SK-N-MC (cell line): ENCODE measurements around the gene JPT2.

ENCODE experiments used
- DNase-seq: peaks from one replicate; pipeline ENCODE4 v3.0.0-alpha.2; 2011; ENCODE audit warnings: low read depth, low spot score
- H3K27ac ChIP-seq: fragments of 200-600 bp; sonication (generic); 2 replicates; pipeline ENCODE4 v1.5.1; 2016; ENCODE audit warnings: mixed run types
- H3K36me3 ChIP-seq: fragments of 200-600 bp; sonication (generic); 2 replicates; pipeline ENCODE4 v1.6.1; 2017; ENCODE audit warnings: antibody characterized with exemption, low read length, mixed read lengths; ENCODE audit not compliant: insufficient read depth
- H3K4me3 ChIP-seq: fragments of 200-600 bp; sonication (generic); 2 replicates; pipeline ENCODE4 v1.5.1; 2016
- H3K9ac ChIP-seq: fragments of 200-600 bp; sonication (generic); 2 replicates; pipeline ENCODE4 v1.8.0; 2017; ENCODE audit warnings: mixed run types, mixed read lengths; ENCODE audit not compliant: insufficient read length
- H3K9me3 ChIP-seq: fragments of 200-600 bp; sonication (generic); 2 replicates; pipeline ENCODE4 v1.6.1; 2017; ENCODE audit warnings: low read depth, mild to moderate bottlenecking, antibody characterized with exemption, low read length, moderate library complexity, mixed read lengths
- EZH2 ChIP-seq: fragments of 200-600 bp; sonication (generic); IDR thresholded peaks from one replicate; pipeline ENCODE4 v1.6.1; 2017; ENCODE audit warnings: antibody characterized with exemption
- FOXP2 ChIP-seq: optimal IDR thresholded peaks from 2 replicates; pipeline ENCODE3; 2011; ENCODE audit warnings: mild to moderate bottlenecking, moderate library complexity; ENCODE audit not compliant: insufficient read depth; ENCODE audit errors: extremely low read length, control extremely low read depth
- POLR2AphosphoS5 ChIP-seq: IDR thresholded peaks from 2 replicates; pipeline ENCODE4 v1.6.1; 2012; ENCODE audit warnings: mild to moderate bottlenecking, low read depth, low read length, borderline replicate concordance

JPT2 gene

DNA sequence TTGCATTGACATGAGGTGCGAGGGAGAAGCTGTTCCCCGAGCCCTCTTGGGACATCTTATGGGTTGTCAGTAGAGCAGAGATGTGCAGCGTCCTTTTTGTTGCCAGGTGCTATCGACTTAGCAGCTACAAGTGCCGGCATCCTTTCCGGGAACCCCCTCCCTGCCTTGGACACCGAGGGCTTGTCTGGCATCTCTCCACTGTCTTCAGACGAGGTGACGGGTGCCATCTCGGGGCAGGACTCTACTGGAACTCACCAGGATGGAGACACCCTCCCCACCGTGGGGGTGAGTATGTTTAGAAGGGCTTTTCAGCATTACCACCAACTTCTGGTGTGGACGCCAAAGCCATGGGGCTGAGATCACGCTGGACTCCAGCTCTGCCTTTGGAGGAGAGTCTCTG, 11.8 kb upstream of the JPT2 start:
- TF ChIP-seq POLR2AphosphoS5 (no peak), EZH2 (no peak), FOXP2 (no peak)
- Histone ChIP-seq H3K36me3 (peaks cover 83% of the 10 kb centered on the region; the same call in 1 of the 2 replicates), H3K9ac (no peak overlapping the region), H3K9me3 (no peaks in the 10 kb centered on the region), H3K27ac (no peak overlapping the region), H3K4me3 (no peak overlapping the region)
- DNase-seq: no peak

DNA sequence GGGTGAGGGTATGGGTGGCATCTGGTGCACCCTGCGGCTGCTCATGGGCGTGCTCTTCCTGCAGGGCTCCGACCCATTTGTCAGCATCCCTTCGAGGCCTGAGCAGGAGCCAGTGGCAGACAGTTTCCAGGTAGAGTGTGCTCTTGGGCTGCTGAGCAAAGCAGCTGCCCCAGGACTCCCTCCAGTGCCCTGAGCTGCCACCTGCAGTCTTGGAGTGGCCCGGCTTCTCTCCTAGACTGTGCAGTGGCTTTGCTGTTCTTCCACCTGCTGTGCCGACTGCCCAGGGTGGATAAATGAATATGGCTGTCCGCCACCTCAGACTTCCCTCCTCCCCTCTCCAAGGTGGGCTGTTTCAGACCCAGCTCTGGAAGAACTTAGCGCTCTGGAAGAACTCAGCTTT, 10.8 kb upstream of the JPT2 start:
- Histone ChIP-seq H3K9ac (no peak overlapping the region), H3K9me3 (no peaks in the 10 kb centered on the region), H3K4me3 (no peak overlapping the region), H3K36me3 (peaks cover 84% of the 10 kb centered on the region; the same call in 1 of the 2 replicates), H3K27ac (no peak overlapping the region)
- no peak for TF ChIP-seq POLR2AphosphoS5
- no peak for TF ChIP-seq EZH2
- no peak for TF ChIP-seq FOXP2
- DNase-seq: no peak

DNA sequence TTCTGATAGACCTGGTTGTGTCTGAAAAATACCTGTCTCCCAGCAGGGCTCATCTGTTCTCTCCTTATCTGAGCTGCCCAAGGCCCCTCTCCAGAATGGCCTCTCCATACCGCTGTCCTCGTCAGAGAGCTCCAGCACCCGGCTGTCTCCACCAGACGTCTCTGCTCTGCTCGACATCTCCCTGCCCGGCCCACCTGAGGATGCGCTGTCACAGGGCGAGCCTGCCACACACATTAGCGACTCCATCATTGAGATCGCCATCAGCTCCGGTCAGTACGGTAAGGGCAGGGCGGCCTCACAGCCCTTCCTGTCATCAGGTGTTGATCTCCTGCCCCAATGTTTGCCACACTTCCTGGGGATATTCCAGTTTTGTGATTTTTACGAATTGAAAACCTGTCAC, 10.2 kb upstream of the JPT2 start:
- Histone ChIP-seq H3K9me3 (no peaks in the 10 kb centered on the region), H3K27ac (no peak overlapping the region), H3K36me3 (peaks cover 82% of the 10 kb centered on the region; the same call in 1 of the 2 replicates), H3K4me3 (no peak overlapping the region), H3K9ac (no peak overlapping the region)
- no peak for TF ChIP-seq FOXP2
- no peak for TF ChIP-seq EZH2
- TF ChIP-seq POLR2AphosphoS5: no peak
- no peak for DNase-seq

DNA sequence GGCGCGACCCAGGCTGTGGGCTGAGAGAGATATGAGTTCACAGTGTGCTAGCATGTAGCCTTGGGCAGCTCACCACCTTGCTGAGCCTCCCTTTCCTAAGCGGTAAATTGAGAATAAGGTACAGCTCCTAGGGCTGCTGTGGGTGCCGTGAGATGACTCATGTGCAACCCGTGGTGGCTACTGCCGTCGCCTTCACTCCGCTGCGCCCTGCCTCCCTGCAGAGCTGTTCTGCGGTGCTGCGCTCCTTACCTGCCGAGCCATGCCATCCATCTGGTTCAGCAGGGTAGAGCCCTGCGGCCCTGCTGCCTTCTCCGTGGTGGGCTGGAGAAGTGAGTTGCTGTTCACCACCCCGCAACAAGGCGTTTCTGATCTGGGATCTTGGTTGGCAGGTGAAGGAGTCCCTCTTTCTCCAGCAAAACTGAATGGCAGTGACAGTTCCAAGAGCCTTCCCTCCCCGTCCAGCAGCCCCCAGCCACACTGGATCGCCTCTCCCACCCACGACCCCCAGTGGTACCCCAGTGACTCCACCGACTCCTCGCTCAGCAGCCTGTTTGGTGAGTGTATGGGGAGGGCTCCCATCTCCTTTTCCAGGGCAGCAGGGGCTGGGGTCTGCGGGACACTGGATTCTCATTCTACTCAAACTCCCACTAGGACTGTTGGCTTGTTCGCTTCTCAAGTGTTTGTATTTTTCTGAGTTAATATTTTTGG, 9.3 kb upstream of the JPT2 start:
- TF ChIP-seq EZH2 (no peak), FOXP2 (no peak), POLR2AphosphoS5 (no peak)
- H3K4me3 ChIP-seq: no peak overlapping the region
- no peak overlapping the region for H3K9ac ChIP-seq
- DNase-seq: no peak
- no peak overlapping the region for H3K27ac ChIP-seq
- peaks cover 77% of the 10 kb centered on the region; the same call in 1 of the 2 replicates for H3K36me3 ChIP-seq
- H3K9me3 ChIP-seq: no peaks in the 10 kb centered on the region

GRCh38 chr16:1669698-1670097, 8.4 kb upstream of the JPT2 start:
- no peaks in the 10 kb centered on the region for H3K9me3 ChIP-seq
- no peak overlapping the region for H3K4me3 ChIP-seq
- H3K27ac ChIP-seq: no peak overlapping the region
- peaks cover 81% of the 10 kb centered on the region; the same call in 1 of the 2 replicates for H3K36me3 ChIP-seq
- DNase-seq: no peak
- H3K9ac ChIP-seq: no peak overlapping the region
- no peak for TF ChIP-seq EZH2
- no peak for TF ChIP-seq FOXP2
- TF ChIP-seq POLR2AphosphoS5: no peak

DNA sequence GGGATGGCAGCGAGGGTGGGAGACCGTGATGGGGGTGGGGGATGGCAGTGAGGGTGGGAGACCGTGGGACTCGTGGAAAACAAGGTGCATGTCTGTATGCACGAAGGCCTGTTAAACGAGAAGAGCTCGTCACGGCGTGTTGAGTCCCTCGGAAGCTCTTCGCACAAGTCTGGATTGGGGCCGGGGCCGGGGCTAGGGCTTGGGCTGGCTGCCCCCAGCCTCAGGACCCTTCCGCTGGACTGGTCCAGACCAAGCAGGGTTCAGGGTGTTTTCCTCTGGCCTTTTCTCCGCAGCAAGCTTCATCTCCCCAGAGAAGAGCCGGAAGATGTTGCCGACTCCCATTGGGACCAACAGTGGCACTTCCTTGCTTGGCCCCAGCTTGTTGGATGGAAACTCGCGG, 7.7 kb upstream of the JPT2 start:
- Histone ChIP-seq H3K36me3 (peaks cover 80% of the 10 kb centered on the region; the same call in 1 of the 2 replicates), H3K4me3 (no peak overlapping the region), H3K9ac (no peak overlapping the region), H3K9me3 (no peaks in the 10 kb centered on the region), H3K27ac (no peak overlapping the region)
- DNase-seq: no peak
- TF ChIP-seq FOXP2 (no peak), EZH2 (no peak), POLR2AphosphoS5 (no peak)

DNA sequence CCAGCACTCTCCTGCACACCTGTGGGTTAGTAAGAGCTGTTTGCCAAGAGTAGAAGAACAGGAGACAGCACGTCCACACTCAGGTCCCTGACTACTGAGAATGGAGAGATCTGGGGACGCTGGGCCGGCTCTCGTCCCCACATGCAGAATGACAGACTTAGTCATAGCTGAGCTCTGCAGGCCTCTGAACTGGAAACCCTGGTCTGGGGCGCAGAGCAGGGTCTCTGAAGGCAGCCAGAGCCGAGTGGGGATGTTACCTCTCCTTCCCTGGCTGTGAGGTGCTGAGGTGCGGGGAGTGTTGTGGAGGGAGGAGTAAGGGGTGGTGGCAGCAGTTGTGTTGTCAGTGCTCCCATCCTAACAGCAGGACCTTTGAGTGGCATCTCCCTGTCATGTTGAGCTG, 7.2 kb upstream of the JPT2 start:
- no peak for TF ChIP-seq POLR2AphosphoS5
- TF ChIP-seq FOXP2: no peak
- TF ChIP-seq EZH2: no peak
- Histone ChIP-seq H3K9ac (no peak overlapping the region), H3K36me3 (peaks cover 76% of the 10 kb centered on the region; the same call in 1 of the 2 replicates), H3K9me3 (no peaks in the 10 kb centered on the region), H3K4me3 (no peak overlapping the region), H3K27ac (no peak overlapping the region)
- DNase-seq: no peak

DNA sequence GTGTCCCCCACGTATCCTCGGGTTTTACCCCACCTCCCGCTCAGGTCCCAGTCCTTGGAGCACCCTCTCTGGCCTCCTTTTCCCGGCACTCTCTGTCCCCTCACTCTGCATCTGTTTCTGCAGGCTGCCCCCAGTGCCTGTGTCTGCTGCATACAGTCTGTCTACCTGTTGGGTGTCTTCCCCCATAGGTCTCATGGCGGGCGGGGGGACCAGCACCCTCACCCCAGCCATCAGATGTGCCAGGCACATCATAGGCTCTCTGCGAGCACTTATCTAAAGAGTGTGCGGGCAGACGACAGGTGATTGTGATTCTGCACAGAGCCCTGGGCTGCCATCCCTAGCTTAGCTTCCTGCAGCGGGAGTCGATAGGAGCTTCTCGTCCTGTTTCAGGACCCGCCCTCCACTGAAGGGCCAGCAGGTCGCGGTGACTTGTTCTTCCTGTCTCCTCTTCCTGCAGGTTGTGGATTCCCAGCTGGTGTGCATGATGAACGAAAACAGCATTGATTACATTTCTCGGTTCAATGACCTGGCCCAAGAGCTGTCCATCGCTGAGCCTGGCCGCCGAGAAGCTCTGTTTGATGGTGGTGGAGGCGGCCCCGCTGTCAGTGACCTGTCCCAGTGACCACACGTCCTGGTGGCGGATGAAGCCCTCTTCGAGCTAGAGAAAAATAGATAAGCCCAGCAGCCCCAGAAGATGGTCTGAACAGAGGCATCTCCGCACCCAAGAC, 4.5 kb upstream of the JPT2 start:
- peaks cover 49% of the 10 kb centered on the region; the same call in 1 of the 2 replicates for H3K36me3 ChIP-seq
- H3K27ac ChIP-seq: no peak overlapping the region
- no peak for DNase-seq
- H3K4me3 ChIP-seq: no peak overlapping the region
- no peaks in the 10 kb centered on the region for H3K9me3 ChIP-seq
- TF ChIP-seq FOXP2 (no peak), EZH2 (no peak), POLR2AphosphoS5 (no peak)
- no peak overlapping the region for H3K9ac ChIP-seq
